Neural progenitor cell (in vitro differentiated cells): ENCODE measurements around the gene YIF1B.

Experiments used
- CTCF ChIP-seq: fragments of 200-600 bp; sonication (generic); IDR thresholded peaks from 2 replicates; pipeline ENCODE4 v1.5.1; 2017; ENCODE audit warnings: antibody characterized with exemption, mild to moderate bottlenecking
- EZH2 ChIP-seq: fragments of 200-600 bp; sonication (generic); IDR thresholded peaks from 2 replicates; pipeline ENCODE4 v1.6.1; 2017; ENCODE audit warnings: antibody characterized with exemption, mild to moderate bottlenecking, moderate library complexity

- no peak for TF ChIP-seq CTCF
- TF ChIP-seq EZH2: no peak
These were observed 8.2 kb downstream of the YIF1B start for GRCh38 chr19:38307597-38307996.
